Neural cell (in vitro differentiated cells): ENCODE data around the gene MKNK1. TPM values are rescaled to one million over a fixed set of nuclear protein-coding genes. Genes with fewer than 3 reads are reported as not detected.

Experiments used
- H2AFZ ChIP-seq: fragments of 200-600, 300-800 bp; sonication (generic), shearing (Covaris generic); 2 replicates; pipeline ENCODE4 v1.6.0; 2014; ENCODE audit warnings: low read depth, mild to moderate bottlenecking, antibody characterized with exemption, low read length, moderate library complexity
- H3F3A ChIP-seq: fragments of 200-600 bp; shearing (Covaris generic); 2 replicates; pipeline ENCODE4 v1.6.1; 2016; ENCODE audit warnings: mild to moderate bottlenecking, moderate library complexity, mixed read lengths, antibody characterized with exemption, low read length; ENCODE audit not compliant: insufficient read depth, poor library complexity, severe bottlenecking
- H3K27ac ChIP-seq: fragments of 200-600, 300-800 bp; sonication (generic), shearing (Covaris generic); 2 replicates; pipeline ENCODE4 v1.5.1; 2014; ENCODE audit warnings: mild to moderate bottlenecking, low read length, moderate library complexity
- H3K27me3 ChIP-seq: fragments of 300-800, 200-600 bp; sonication (generic), shearing (Covaris generic); 2 replicates; pipeline ENCODE4 v1.6.0; 2014; ENCODE audit warnings: mild to moderate bottlenecking, low read depth, low read length, moderate library complexity; ENCODE audit not compliant: insufficient read depth
- H3K36me3 ChIP-seq: fragments of 300-800, 200-600 bp; sonication (generic), shearing (Covaris generic); 2 replicates; pipeline ENCODE4 v1.5.1; 2014; ENCODE audit warnings: mild to moderate bottlenecking, antibody characterized with exemption, low read length, moderate library complexity; ENCODE audit not compliant: insufficient read depth
- H3K4me2 ChIP-seq: fragments of 300-800, 200-600 bp; sonication (generic), shearing (Covaris generic); 2 replicates; pipeline ENCODE4 v1.6.0; 2014; ENCODE audit warnings: mild to moderate bottlenecking, low read length
- H3K4me3 ChIP-seq: fragments of 300-800, 200-600 bp; sonication (generic), shearing (Covaris generic); 2 replicates; pipeline ENCODE4 v1.5.1; 2014; ENCODE audit warnings: mild to moderate bottlenecking, low read length, moderate library complexity
- H3K79me2 ChIP-seq: fragments of 200-600 bp; shearing (Covaris generic); replicated peaks from 2 replicates; pipeline ENCODE4 v1.6.0; 2014; ENCODE audit warnings: mild to moderate bottlenecking, low read length, moderate library complexity; ENCODE audit not compliant: insufficient read depth
- H3K9ac ChIP-seq: fragments of 300-800, 200-600 bp; sonication (generic), shearing (Covaris generic); 2 replicates; pipeline ENCODE4 v1.6.1; 2016; ENCODE audit warnings: mild to moderate bottlenecking, low read length, mixed read lengths
- H3K9me2 ChIP-seq: fragments of 200-600 bp; shearing (Covaris generic); 2 replicates; pipeline ENCODE4 v1.6.1; 2016; ENCODE audit warnings: mild to moderate bottlenecking, low read length, mixed read lengths; ENCODE audit not compliant: insufficient read depth
- H3K9me3 ChIP-seq: fragments of 200-600, 300-800 bp; sonication (generic), shearing (Covaris generic); 2 replicates; pipeline ENCODE4 v1.6.1; 2016; ENCODE audit warnings: mild to moderate bottlenecking, mixed run types, low read length, moderate library complexity, mixed read lengths
- H4K20me1 ChIP-seq: fragments of 200-600 bp; shearing (Covaris generic); 2 replicates; pipeline ENCODE4 v1.6.1; 2016; ENCODE audit warnings: mild to moderate bottlenecking, mixed run types; ENCODE audit not compliant: insufficient read depth
- EP300 ChIP-seq: fragments of 450-650 bp; conservative IDR thresholded peaks from 2 replicates; pipeline ENCODE4 v1.6.1; 2014; ENCODE audit warnings: antibody characterized with exemption, mild to moderate bottlenecking, moderate library complexity; ENCODE audit not compliant: poor library complexity, severe bottlenecking
- EZH2 ChIP-seq: fragments of 200-600, 300-800 bp; shearing (Covaris generic), sonication (generic); IDR thresholded peaks from 2 replicates; pipeline ENCODE4 v1.6.1; 2014; ENCODE audit warnings: antibody characterized with exemption, low read length, borderline replicate concordance, mild to moderate bottlenecking; ENCODE audit not compliant: insufficient read depth, poor library complexity, severe bottlenecking
- MXI1 ChIP-seq: fragments of 450-650 bp; conservative IDR thresholded peaks from 2 replicates; pipeline ENCODE4 v1.6.1; 2014; ENCODE audit warnings: antibody characterized with exemption, mild to moderate bottlenecking; ENCODE audit not compliant: poor library complexity, severe bottlenecking
- POLR2AphosphoS5 ChIP-seq: IDR thresholded peaks from 2 replicates; pipeline ENCODE4 v1.6.1; 2012
- RAD21 ChIP-seq: fragments of 450-650 bp; conservative IDR thresholded peaks from 2 replicates; pipeline ENCODE4 v1.6.1; 2014; ENCODE audit warnings: antibody characterized with exemption, mild to moderate bottlenecking, moderate library complexity
- SMC3 ChIP-seq: fragments of 450-650 bp; conservative IDR thresholded peaks from 2 replicates; pipeline ENCODE4 v1.6.1; 2014; ENCODE audit warnings: antibody characterized with exemption, mild to moderate bottlenecking, moderate library complexity; ENCODE audit not compliant: poor library complexity
- TAF1 ChIP-seq: IDR thresholded peaks from 2 replicates; pipeline ENCODE4 v1.6.1; 2012; ENCODE audit warnings: low read depth
- polyA plus RNA-seq: library from polyadenylated mRNA; depleted of rRNA; stranded (reverse); fragments of >200 nt; gene quantifications from 2 replicates; pipeline ENCODE4 v1.2.3, GENCODE V29; 2014
- TF ChIP-seq, protein P1 (sequence below): IDR thresholded peaks from 2 replicates; pipeline ENCODE4 v1.6.1; 2012; ENCODE audit warnings: borderline replicate concordance
- TF ChIP-seq, protein P2 (sequence below): fragments of 450-650 bp; IDR thresholded peaks from 2 replicates; pipeline ENCODE4 v1.5.1; 2014; ENCODE audit warnings: antibody characterized with exemption, mild to moderate bottlenecking, moderate library complexity; ENCODE audit not compliant: poor library complexity, severe bottlenecking

The MKNK1 gene
- polyA plus RNA-seq, 1 donor from 2014 or later = 9.6 TPM

DNA sequence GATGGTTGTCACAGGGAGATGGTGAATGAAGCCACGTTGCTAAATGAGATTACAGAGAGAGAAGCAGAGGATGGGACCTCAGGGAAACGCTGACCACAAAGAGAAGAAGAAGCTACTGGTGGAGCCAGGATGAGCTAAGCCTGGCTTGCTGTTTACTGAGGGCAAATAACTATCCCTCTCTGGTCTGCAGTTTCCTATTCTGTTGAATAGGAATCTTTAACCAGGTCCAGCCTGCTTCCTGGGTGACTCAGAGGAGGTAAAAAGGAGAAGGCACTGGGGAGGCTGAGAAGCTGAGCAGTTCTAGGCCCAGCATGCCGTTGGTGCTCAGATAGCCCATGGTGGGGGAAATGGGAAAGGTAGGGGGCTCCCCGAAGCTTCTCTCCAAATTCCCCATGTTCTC, 84.9 kb downstream of the MKNK1 start:
- no peaks in the 10 kb centered on the region for H4K20me1 ChIP-seq
- H3K27me3 ChIP-seq = peaks cover 3% of the 10 kb centered on the region
- H3K36me3 ChIP-seq = no peaks in the 10 kb centered on the region
- no peaks in the 10 kb centered on the region for H3K9me3 ChIP-seq
- H3K4me2 ChIP-seq = no peak overlapping the region
- TF ChIP-seq RAD21 (no peak), TAF1 (no peak), EZH2 (no peak), POLR2AphosphoS5 (no peak), SMC3 (no peak), EP300 (no peak), MXI1 (no peak)
- TF ChIP-seq, protein P1, sequence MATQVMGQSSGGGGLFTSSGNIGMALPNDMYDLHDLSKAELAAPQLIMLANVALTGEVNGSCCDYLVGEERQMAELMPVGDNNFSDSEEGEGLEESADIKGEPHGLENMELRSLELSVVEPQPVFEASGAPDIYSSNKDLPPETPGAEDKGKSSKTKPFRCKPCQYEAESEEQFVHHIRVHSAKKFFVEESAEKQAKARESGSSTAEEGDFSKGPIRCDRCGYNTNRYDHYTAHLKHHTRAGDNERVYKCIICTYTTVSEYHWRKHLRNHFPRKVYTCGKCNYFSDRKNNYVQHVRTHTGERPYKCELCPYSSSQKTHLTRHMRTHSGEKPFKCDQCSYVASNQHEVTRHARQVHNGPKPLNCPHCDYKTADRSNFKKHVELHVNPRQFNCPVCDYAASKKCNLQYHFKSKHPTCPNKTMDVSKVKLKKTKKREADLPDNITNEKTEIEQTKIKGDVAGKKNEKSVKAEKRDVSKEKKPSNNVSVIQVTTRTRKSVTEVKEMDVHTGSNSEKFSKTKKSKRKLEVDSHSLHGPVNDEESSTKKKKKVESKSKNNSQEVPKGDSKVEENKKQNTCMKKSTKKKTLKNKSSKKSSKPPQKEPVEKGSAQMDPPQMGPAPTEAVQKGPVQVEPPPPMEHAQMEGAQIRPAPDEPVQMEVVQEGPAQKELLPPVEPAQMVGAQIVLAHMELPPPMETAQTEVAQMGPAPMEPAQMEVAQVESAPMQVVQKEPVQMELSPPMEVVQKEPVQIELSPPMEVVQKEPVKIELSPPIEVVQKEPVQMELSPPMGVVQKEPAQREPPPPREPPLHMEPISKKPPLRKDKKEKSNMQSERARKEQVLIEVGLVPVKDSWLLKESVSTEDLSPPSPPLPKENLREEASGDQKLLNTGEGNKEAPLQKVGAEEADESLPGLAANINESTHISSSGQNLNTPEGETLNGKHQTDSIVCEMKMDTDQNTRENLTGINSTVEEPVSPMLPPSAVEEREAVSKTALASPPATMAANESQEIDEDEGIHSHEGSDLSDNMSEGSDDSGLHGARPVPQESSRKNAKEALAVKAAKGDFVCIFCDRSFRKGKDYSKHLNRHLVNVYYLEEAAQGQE = no peak
- TF ChIP-seq, protein P2, sequence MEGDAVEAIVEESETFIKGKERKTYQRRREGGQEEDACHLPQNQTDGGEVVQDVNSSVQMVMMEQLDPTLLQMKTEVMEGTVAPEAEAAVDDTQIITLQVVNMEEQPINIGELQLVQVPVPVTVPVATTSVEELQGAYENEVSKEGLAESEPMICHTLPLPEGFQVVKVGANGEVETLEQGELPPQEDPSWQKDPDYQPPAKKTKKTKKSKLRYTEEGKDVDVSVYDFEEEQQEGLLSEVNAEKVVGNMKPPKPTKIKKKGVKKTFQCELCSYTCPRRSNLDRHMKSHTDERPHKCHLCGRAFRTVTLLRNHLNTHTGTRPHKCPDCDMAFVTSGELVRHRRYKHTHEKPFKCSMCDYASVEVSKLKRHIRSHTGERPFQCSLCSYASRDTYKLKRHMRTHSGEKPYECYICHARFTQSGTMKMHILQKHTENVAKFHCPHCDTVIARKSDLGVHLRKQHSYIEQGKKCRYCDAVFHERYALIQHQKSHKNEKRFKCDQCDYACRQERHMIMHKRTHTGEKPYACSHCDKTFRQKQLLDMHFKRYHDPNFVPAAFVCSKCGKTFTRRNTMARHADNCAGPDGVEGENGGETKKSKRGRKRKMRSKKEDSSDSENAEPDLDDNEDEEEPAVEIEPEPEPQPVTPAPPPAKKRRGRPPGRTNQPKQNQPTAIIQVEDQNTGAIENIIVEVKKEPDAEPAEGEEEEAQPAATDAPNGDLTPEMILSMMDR = no peak
- no peak overlapping the region for H3K9ac ChIP-seq
- no peaks in the 10 kb centered on the region for H3K9me2 ChIP-seq
- no peaks in the 10 kb centered on the region for H3F3A ChIP-seq
- no peak overlapping the region for H3K4me3 ChIP-seq
- H2AFZ ChIP-seq = no peak overlapping the region
- no peaks in the 10 kb centered on the region for H3K79me2 ChIP-seq
- no peak overlapping the region for H3K27ac ChIP-seq

DNA sequence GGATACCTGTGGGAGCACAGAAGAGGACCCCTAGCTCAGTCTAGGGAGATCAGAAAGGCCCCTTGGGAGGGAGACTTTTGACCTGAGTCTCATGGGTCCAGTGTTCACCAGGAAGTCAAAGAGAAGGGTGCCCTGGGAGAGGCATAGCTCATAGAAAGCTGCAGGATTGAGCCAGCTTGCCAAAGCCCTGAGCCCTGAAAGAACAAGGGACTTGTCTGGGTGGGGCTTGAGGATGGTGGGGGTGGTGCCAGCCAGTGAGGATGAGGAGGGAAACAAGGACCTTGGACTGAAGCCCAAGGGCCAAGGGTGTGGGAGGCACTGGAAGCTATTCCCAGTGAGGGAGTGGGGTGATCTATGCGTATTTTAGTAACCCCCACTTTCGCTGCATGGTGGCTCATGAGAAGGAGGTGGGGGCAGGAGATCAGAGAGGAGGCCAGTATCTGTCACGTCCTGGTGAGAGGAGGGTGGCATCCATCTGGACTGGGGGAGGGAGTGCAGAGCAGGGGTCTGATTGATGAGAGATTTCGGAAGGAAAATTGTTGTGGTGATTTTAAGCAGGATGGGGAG, 86.1 kb downstream of the MKNK1 start:
- no peaks in the 10 kb centered on the region for H3F3A ChIP-seq
- H3K4me3 ChIP-seq = no peak overlapping the region
- no peaks in the 10 kb centered on the region for H3K79me2 ChIP-seq
- no peak overlapping the region for H3K9ac ChIP-seq
- peaks cover 3% of the 10 kb centered on the region for H3K27me3 ChIP-seq
- H3K4me2 ChIP-seq = no peak overlapping the region
- no peaks in the 10 kb centered on the region for H3K9me2 ChIP-seq
- H2AFZ ChIP-seq = no peak overlapping the region
- no peak overlapping the region for H3K27ac ChIP-seq
- TF ChIP-seq TAF1 = no peak
- no peak for TF ChIP-seq POLR2AphosphoS5
- TF ChIP-seq, protein P1 = no peak
- TF ChIP-seq MXI1 = no peak
- TF ChIP-seq, protein P2 = no peak
- no peak for TF ChIP-seq RAD21
- no peak for TF ChIP-seq EZH2
- no peak for TF ChIP-seq EP300
- no peak for TF ChIP-seq SMC3
- H4K20me1 ChIP-seq = no peaks in the 10 kb centered on the region
- H3K9me3 ChIP-seq = no peaks in the 10 kb centered on the region
- no peaks in the 10 kb centered on the region for H3K36me3 ChIP-seq
